Measurements from ENCODE around the gene TK2.

The TK2 gene

GRCh38 chr16:66524601-66525164 lies 25.2 kb downstream of the TK2 start:
- H3K79me2 ChIP-seq (ENCODE audit: insufficient read depth, low read length), result peaks cover 6% of the 10 kb centered on the region; the same call in 1 of the 2 replicates
- no peaks in the 10 kb centered on the region for H3K9me3 ChIP-seq (ENCODE audit: insufficient read depth, low read depth, low read length)
- H2AFZ ChIP-seq (ENCODE audit: low read length), result no peak overlapping the region
- peaks cover 74% of the 10 kb centered on the region for H3K4me1 ChIP-seq (ENCODE audit: insufficient read depth, low read length, poor library complexity, severe bottlenecking)
- peak overlapping the region; percentile 57 for H3K4me3 ChIP-seq (ENCODE audit: low read length, poor library complexity, severe bottlenecking)
- H3K36me3 ChIP-seq (ENCODE audit: insufficient read depth, low read length), result peaks cover 5% of the 10 kb centered on the region; the same call in 1 of the 2 replicates
- H3K4me2 ChIP-seq (ENCODE audit: low read depth, low read length, poor library complexity, severe bottlenecking), result peak overlapping the region; percentile 71
- peaks cover 13% of the 10 kb centered on the region for H3F3A ChIP-seq (ENCODE audit: low read depth)
- H3K27me3 ChIP-seq (ENCODE audit: insufficient read depth, low read length, poor library complexity, severe bottlenecking), result no peaks in the 10 kb centered on the region
- no peaks in the 10 kb centered on the region for H3K9me2 ChIP-seq (replicated peaks; ENCODE audit: low read depth, low read length)
- no peak for TF ChIP-seq EZH2phosphoT487 (IDR thresholded peaks at IDR 0.05; ENCODE audit: borderline replicate concordance)
- peak; percentile 22; the same call in 1 of the 2 replicates for TF ChIP-seq CTCF (conservative IDR thresholded peaks at IDR 0.05; ENCODE audit: low read length)
- peak overlapping the region; percentile 63 for H3K9ac ChIP-seq (ENCODE audit: low read depth, low read length, poor library complexity, severe bottlenecking)
- no peaks in the 10 kb centered on the region for H4K20me1 ChIP-seq (ENCODE audit: insufficient read depth, low read length, poor library complexity, severe bottlenecking)

- Histone ChIP-seq H4K20me1 (ENCODE audit: insufficient read depth, low read length, poor library complexity, severe bottlenecking) (no peaks in the 10 kb centered on the region), H3K4me2 (ENCODE audit: low read depth, low read length, poor library complexity, severe bottlenecking) (peak overlapping the region; percentile 71), H3K4me1 (ENCODE audit: insufficient read depth, low read length, poor library complexity, severe bottlenecking) (peaks cover 77% of the 10 kb centered on the region), H3K79me2 (ENCODE audit: insufficient read depth, low read length) (peaks cover 8% of the 10 kb centered on the region; the same call in 1 of the 2 replicates), H3F3A (ENCODE audit: low read depth) (peaks cover 13% of the 10 kb centered on the region), H3K36me3 (ENCODE audit: insufficient read depth, low read length) (peaks cover 5% of the 10 kb centered on the region; the same call in 1 of the 2 replicates), H3K9ac (ENCODE audit: low read depth, low read length, poor library complexity, severe bottlenecking) (peak overlapping the region; percentile 63), H3K27me3 (ENCODE audit: insufficient read depth, low read length, poor library complexity, severe bottlenecking) (no peaks in the 10 kb centered on the region), H2AFZ (ENCODE audit: low read length) (no peak overlapping the region), H3K9me2 (replicated peaks; ENCODE audit: low read depth, low read length) (no peaks in the 10 kb centered on the region), H3K4me3 (ENCODE audit: low read length, poor library complexity, severe bottlenecking) (peak overlapping the region; percentile 57), H3K9me3 (ENCODE audit: insufficient read depth, low read depth, low read length) (no peaks in the 10 kb centered on the region)
- TF ChIP-seq EZH2phosphoT487 (IDR thresholded peaks at IDR 0.05; ENCODE audit: borderline replicate concordance) (no peak), CTCF (conservative IDR thresholded peaks at IDR 0.05; ENCODE audit: low read length) (no peak)
Observed at GRCh38 chr16:66523861-66524354, 26.0 kb downstream of the TK2 start.

- TF ChIP-seq CTCF (conservative IDR thresholded peaks at IDR 0.05; ENCODE audit: low read length), result no peak
- H3K79me2 ChIP-seq (ENCODE audit: insufficient read depth, low read length), result peaks cover 8% of the 10 kb centered on the region; the same call in 1 of the 2 replicates
- H3K27me3 ChIP-seq (ENCODE audit: insufficient read depth, low read length, poor library complexity, severe bottlenecking), result no peaks in the 10 kb centered on the region
- H4K20me1 ChIP-seq (ENCODE audit: insufficient read depth, low read length, poor library complexity, severe bottlenecking), result no peaks in the 10 kb centered on the region
- no peaks in the 10 kb centered on the region for H3K36me3 ChIP-seq (ENCODE audit: insufficient read depth, low read length)
- peak overlapping the region; percentile 63 for H3K9ac ChIP-seq (ENCODE audit: low read depth, low read length, poor library complexity, severe bottlenecking)
- peak overlapping the region; percentile 71 for H3K4me2 ChIP-seq (ENCODE audit: low read depth, low read length, poor library complexity, severe bottlenecking)
- peaks cover 13% of the 10 kb centered on the region for H3F3A ChIP-seq (ENCODE audit: low read depth)
- no peak overlapping the region for H2AFZ ChIP-seq (ENCODE audit: low read length)
- peak overlapping the region; percentile 57 for H3K4me3 ChIP-seq (ENCODE audit: low read length, poor library complexity, severe bottlenecking)
- no peaks in the 10 kb centered on the region for H3K9me3 ChIP-seq (ENCODE audit: insufficient read depth, low read depth, low read length)
- H3K4me1 ChIP-seq (ENCODE audit: insufficient read depth, low read length, poor library complexity, severe bottlenecking), result peaks cover 80% of the 10 kb centered on the region
- no peaks in the 10 kb centered on the region for H3K9me2 ChIP-seq (replicated peaks; ENCODE audit: low read depth, low read length)
Observed at GRCh38 chr16:66522816-66523590, 26.9 kb downstream of the TK2 start.

Measured in Loucy (cell line).